Raji (cell line): ENCODE results near the gene FOSB.

Source experiments
- POLR2A ChIP-seq: IDR thresholded peaks from 2 replicates; pipeline ENCODE4 v1.6.1; 2011; ENCODE audit warnings: low read depth, low read length, control low read depth; ENCODE audit not compliant: insufficient read depth

The FOSB gene

GRCh38 chr19:45484273-45484945, 16.6 kb downstream of the FOSB start:
- no peak for TF ChIP-seq POLR2A

GRCh38 chr19:45485305-45486077, 17.7 kb downstream of the FOSB start:
- peak; percentile 19; the same call in 1 of the 2 replicates for TF ChIP-seq POLR2A

- no peak for TF ChIP-seq POLR2A
Measured at GRCh38 chr19:45488708-45489107, 20.9 kb downstream of the FOSB start.

GRCh38 chr19:45489216-45489855, 21.5 kb downstream of the FOSB start:
- no peak for TF ChIP-seq POLR2A

- no peak for TF ChIP-seq POLR2A
Measured at GRCh38 chr19:45492137-45492626, 24.4 kb downstream of the FOSB start.

- TF ChIP-seq POLR2A, result no peak
Measured at GRCh38 chr19:45492627-45493470, 25.1 kb downstream of the FOSB start.

- no peak for TF ChIP-seq POLR2A
Measured at GRCh38 chr19:45494261-45494916, 26.6 kb downstream of the FOSB start.

GRCh38 chr19:45495178-45495577, 27.4 kb downstream of the FOSB start:
- TF ChIP-seq POLR2A, result no peak

GRCh38 chr19:45496349-45496953, 28.7 kb downstream of the FOSB start:
- TF ChIP-seq POLR2A, result no peak

GRCh38 chr19:45497791-45498190, 30.0 kb downstream of the FOSB start:
- TF ChIP-seq POLR2A, result no peak

- no peak for TF ChIP-seq POLR2A
Measured at GRCh38 chr19:45498411-45499195, 30.8 kb downstream of the FOSB start, which contains the start of gene PPM1N. TSS of gene PPM1N (plus strand) at chr19:45498443. CDS start at chr19:45498473, 30 bp downstream.

GRCh38 chr19:45499196-45500180, 31.7 kb downstream of the FOSB start:
- TF ChIP-seq POLR2A, result no peak
